Measurements from ENCODE around the gene GPR156.
A peak's percentile ranks its signal among the peaks of the same experiment; 100 is the strongest.

The GPR156 gene

GRCh38 chr3:120160050-120160449 is 125.0 kb downstream of the GPR156 start (continued):
- 0 out of 2 replicates have a peak, but pooled peaks have one; percentile 26 for TF ChIP-seq ZNF518A (tag by site-specific recombination; conservative IDR thresholded peaks at IDR 0.05; ENCODE audit: low read depth)

GRCh38 chr3:120157681-120158080 is 127.3 kb downstream of the GPR156 start:
- Histone ChIP-seq H3K36me3 (ENCODE audit: control insufficient read depth in 2 of 2, insufficient read depth in 1 of 2, low read length in 2 of 2) (no peaks in the 10 kb centered on the region), H3K4me1 (ENCODE audit: control insufficient read depth, insufficient read depth, low read length) (no peaks in the 10 kb centered on the region), H3K9me3 (ENCODE audit: control insufficient read depth, insufficient read depth, low read depth, low read length) (no peaks in the 10 kb centered on the region), H3K4me3 (ENCODE audit: low read depth, low read length) (no peak overlapping the region), H3K27ac (ENCODE audit: extremely low read depth, low read depth, low read length) (no peak overlapping the region)
- TF ChIP-seq ZBTB20 (tag by site-specific recombination; IDR thresholded peaks at IDR 0.05), result no peak
- no peak for TF ChIP-seq ZNF2 (tag by site-specific recombination; IDR thresholded peaks at IDR 0.05)
- TF ChIP-seq ATF2 (tag by site-specific recombination; IDR thresholded peaks at IDR 0.05; ENCODE audit: low read depth), result no peak
- no peak for TF ChIP-seq KLF16 (tag by site-specific recombination; IDR thresholded peaks at IDR 0.05)
- TF ChIP-seq ZBTB7A (tag by site-specific recombination; IDR thresholded peaks at IDR 0.05; ENCODE audit: low read depth), result no peak
- no peak for TF ChIP-seq KLF9 (tag by site-specific recombination; IDR thresholded peaks at IDR 0.05; ENCODE audit: low read depth)
- TF ChIP-seq ZNF513 (tag by site-specific recombination; IDR thresholded peaks at IDR 0.05), result no peak
- no peak for TF ChIP-seq IKZF3 (tag by site-specific recombination; IDR thresholded peaks at IDR 0.05)
- TF ChIP-seq ZNF37A (tag by site-specific recombination; IDR thresholded peaks at IDR 0.05), result no peak
- TF ChIP-seq KLF1 (tag by site-specific recombination; IDR thresholded peaks at IDR 0.05), result no peak
- TF ChIP-seq OVOL3 (tag by site-specific recombination; IDR thresholded peaks at IDR 0.05), result no peak
- TF ChIP-seq ZNF560 (tag by site-specific recombination; IDR thresholded peaks at IDR 0.05; ENCODE audit: borderline replicate concordance), result no peak
- POLR2A ChIA-PET, result no interaction called here
- CTCF ChIA-PET, result no interaction called here

GRCh38 chr3:120157113-120157512 is 127.9 kb downstream of the GPR156 start:
- ChIA-PET POLR2A (no interaction called here), CTCF (no interaction called here)
- Histone ChIP-seq H3K9me3 (ENCODE audit: control insufficient read depth, insufficient read depth, low read depth, low read length) (no peaks in the 10 kb centered on the region), H3K36me3 (ENCODE audit: control insufficient read depth in 2 of 2, insufficient read depth in 1 of 2, low read length in 2 of 2) (no peaks in the 10 kb centered on the region), H3K4me3 (ENCODE audit: low read depth, low read length) (no peak overlapping the region), H3K4me1 (ENCODE audit: control insufficient read depth, insufficient read depth, low read length) (no peaks in the 10 kb centered on the region), H3K27ac (ENCODE audit: extremely low read depth, low read depth, low read length) (no peak overlapping the region)
- no peak for TF ChIP-seq CTCF (tag by site-specific recombination; IDR thresholded peaks at IDR 0.05)
- TF ChIP-seq ZFP3 (tag by site-specific recombination; IDR thresholded peaks at IDR 0.05; ENCODE audit: low read depth), result no peak
- no peak for TF ChIP-seq ZNF510 (tag by site-specific recombination; IDR thresholded peaks at IDR 0.05; ENCODE audit: insufficient replicate concordance)
- TF ChIP-seq ZNF785 (tag by site-specific recombination; IDR thresholded peaks at IDR 0.05), result no peak
- TF ChIP-seq PRDM4 (tag by site-specific recombination; IDR thresholded peaks at IDR 0.05), result no peak
- no peak for TF ChIP-seq ZNF514 (tag by site-specific recombination; IDR thresholded peaks at IDR 0.05)
